NCI-H2107 (cell line): ENCODE data around the gene NKD1.

Experiments
- DNase-seq: peaks from one replicate; lab custom pipeline; 2025; lab: John Stamatoyannopoulos, UW

The NKD1 gene

DNA sequence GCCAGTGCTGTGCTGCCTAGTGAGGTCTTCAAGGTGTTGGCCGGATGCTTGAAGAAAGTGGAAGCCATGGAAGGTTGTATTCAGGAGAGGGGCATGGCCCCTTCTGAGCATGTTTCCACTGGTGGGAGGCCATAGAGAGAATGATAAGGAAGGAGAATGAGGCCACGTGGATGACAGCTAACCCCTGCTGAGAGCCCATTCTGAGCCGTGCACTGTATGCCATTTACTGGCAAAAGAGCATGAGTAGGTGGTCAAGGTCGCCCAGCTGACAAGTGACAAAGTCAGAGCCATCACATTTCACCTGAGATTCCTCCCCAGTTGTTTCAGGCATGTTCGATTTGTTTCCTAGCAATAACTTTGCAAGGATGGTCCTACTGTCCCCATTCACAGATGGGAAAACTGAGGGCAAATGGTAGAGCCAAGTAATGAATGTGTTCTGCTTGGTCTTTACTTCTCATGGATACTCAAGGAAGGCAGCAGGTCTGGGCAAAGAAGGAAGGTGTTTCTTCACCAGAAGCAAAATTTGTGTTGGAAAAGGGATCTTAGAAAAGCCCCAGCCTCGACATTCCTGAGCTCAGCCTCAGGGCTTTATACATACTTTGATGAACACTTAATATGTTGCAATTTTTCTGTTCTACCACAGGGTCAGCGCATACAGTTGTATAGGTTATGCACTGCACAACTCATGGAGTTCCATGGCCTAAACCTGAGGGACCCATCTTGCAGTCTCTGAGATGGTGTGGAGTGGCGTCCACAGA lies 10.5 kb upstream of the NKD1 start:
- DNase-seq, result no peak

DNA sequence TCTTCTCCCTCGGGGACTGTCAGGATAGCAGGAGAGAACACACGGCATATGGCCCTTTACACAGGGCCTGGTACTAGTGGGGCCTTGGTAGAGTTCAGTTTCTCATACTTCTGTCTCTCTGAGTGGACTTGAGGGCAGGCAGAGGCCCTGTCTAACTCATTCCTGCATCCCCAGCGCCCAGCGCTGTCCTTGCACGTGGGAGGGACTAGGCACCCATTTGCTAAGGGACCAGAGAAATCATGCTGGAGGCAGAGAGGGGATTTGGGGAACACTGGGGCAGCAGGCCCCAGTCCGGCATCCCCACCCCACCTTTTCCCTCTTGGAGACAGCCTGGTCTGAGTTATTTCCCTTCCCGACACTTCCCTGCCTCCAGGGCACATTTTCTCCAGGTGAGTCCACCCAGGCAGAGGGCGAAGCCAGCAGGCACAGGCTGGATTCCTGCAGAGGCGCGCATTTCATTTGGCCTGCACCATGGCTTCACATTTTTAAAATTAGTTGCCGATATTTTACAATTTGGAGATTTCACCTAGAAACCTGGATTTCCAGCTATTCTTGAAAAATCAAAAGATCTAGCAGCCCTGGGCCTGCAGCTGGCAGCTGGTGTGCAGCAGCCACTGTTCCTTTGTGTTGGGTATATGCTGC lies 9.7 kb upstream of the NKD1 start:
- DNase-seq, result no peak

DNA sequence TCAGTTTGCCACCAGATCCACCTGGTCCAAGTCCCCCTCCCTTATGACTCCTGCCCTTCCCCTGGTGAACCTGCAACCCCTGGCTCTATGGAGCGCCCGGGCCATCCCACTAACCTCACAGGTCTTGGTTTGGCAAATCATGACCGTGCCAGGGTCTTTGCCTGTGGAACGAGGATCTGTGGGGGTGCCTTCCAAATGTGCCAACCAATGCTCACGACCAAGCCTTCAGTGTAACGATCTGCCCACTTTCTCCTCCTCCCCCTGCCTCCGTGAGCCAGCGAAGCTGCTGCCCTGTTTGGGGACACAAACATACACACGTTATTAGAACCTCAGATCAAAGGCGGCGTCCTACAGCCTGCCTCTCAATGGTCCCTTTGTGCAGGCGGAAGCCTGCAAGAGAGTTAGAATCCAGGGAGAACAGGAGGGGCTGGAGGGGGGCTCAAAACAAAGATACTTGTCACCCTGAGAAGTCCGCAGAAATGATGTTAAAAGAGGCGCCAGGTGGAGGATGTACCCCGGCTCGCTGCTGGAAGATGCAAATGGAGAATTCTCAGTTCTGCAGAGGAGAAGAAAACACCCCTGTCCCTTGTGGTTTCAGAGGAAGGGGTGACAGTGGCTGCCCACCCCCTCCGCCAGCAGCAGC lies 9.0 kb upstream of the NKD1 start:
- no peak for DNase-seq

DNA sequence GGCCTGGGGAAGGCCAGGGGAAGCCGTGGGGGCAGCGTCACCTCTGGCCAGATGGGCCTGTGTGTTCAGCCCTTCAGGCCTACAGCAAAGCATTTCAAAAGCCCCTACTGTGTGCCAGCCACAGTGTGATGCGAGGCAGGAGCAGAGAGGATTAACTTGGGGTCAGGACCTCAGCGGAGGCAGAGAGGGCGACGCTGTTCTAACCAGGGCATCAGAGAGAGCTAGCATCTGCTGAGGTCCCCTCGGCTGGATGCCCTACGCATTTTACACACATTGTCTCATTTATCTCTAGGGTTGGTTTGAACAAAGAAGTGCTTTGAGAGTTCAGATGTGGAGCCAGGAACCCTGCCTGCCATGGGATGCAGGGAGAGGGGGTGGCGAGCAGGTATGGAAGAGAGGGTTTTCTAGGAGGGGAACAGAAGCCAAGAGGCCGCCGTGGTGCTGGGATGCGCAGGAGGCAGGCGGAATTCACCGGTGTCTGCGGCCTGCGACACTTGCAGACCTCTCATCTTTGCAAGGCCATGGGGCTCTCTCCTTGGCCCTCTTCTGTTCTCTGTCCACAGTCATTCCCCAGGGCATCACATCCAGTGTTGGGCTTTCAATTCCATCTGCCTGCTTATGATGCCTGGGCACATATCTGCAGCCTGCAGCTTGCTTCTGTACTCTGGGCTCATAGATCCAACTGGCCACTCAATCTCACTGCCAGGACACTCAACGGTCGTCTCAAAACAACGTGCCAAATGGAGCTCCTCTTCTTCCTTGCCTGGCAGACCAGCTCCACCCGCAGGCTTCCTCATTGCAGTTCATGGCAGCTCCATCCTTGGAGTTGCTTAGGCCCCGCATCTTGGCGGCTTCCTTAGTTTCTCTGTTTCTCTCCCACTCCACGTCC lies 8.1 kb upstream of the NKD1 start:
- DNase-seq, result no peak

DNA sequence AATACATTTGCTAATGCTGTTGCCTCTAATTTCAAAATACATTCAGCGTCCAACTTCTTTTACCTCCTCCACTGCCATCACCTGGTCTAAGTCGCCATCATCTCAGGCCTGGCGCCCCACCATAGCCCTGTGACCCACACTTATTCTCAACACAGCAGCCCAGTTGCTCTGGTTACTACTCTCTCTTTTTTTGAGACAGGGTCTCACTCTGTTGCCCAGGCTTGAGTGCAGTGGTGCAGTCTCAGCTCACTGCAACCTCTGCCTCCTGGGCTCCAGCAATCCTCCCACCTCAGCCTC lies 7.5 kb upstream of the NKD1 start:
- DNase-seq, result no peak

DNA sequence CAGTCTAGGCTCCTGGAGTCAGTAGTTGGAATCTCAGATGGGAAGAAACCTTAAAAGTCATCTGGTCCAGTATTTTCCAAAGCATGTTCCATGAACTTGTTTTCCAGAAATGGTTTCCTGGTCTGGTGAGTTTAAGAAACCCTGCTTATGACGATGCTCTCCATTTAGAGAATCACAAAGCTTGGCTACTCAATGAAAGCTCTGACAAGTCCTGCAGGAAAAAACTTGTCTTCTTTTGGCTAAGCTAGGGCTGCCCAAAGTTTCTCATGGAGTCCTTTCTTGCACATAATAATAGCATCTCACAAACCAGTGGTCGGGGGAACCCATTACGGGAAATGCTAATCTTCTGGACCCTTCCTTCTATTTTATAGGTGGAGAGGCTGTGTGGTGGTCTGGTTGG lies 5.5 kb upstream of the NKD1 start:
- no peak for DNase-seq

DNA sequence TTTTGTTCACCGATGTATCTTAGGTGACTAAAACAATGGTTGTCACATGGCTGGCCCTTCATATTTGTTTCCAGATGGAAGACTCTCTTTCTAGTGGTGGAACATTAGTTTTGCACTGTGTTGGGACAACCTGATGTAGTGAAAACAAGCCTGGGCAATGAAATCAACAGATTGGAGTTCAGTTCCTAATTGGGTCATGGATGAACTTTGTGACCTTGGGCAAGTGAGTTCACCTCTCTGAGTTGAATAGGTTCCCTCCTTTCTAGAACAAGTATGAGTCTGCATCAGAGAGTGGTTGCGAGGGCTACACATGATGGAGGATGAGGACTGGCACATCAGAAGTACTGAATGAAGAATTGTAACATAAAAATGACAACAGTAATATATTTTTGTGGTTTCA lies 2.1 kb upstream of the NKD1 start:
- no peak for DNase-seq

DNA sequence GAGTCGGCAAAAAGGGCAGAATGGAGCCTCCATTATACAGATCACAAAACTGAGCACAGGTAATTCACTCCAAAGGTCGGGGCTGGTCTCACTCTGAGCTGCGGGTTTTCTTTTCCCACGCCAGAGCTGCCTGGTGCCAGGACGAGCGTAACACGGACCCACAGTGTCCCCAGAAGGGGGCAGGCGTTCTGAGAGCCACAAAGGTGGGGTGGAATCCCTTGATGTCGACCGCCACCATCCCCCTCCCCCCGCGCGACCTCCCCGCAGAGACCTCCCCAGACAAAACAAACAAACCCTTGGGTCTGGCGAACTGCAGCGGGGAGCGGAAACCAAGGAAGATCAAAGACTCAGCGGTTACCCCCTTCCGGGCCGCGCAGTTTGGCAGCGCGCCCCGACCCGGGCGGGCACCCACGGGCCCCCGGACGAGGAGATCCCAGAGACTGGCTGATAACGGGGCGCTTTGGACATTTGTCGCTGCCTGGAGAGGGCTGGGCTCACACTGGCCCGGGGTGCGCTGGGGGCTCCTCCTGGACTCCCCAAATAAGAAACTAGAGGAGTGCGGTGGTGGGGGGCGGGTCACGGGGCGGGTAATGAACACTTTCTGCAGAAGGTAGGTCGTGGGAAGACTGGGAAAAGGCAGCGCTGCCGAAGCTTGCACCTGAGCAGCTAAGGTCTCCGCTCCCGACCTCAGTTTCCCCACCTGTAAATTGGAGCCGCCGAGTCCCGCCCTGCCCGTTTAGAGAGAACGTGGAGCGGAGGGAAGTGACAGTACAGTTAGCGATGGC lies 664 bp upstream of the NKD1 start:
- no peak for DNase-seq

DNA sequence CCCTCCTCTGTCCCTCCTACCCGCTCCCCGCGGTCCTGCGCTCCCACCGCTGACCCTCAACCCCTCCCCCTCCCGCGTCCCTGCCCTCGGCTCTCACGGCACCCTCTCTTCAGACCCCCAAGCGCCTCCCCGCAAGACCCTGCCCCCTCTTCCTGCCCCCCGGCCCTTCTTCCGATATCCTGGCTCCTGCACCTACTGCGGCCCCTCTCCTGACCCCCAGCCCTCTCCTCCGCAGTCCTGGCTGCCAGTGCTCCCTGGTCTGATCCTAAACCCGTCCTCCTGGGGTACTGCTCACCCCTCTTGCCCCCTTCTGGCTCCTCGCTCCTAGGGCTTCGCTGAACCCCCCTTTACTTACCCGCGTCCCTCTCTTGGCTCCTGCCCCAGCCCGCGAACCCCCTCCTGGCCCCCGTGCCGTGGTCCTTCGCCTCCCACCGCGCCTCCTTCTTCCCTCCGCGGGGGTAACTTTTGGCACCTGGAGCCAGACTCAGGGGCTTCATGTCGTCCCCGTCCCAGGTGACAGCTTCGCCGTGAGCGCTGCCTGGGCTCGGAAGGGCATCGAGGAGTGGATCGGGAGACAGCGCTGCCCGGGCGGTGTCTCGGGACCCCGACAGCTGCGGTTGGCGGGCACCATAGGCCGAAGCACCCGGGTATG lies 839 bp downstream of the NKD1 start:
- no peak for DNase-seq

DNA sequence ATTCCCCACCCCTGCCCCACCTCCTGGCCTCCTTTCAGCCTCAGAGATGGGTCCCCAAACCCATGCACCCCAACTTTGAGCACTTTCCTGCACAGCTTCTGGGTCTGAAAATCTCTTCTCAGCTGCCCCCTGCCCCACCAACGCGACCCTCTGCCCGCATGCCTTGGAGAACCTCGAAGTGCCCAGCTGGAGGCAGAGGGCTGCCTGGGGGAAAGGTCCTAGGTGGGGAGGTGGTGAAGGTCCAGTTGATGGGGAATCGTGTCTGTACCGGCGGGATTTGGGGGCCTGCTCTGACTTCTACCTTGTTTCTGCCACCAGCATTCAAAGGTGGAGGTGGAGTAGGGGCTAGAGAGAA lies 1.3 kb downstream of the NKD1 start:
- DNase-seq, result no peak

DNA sequence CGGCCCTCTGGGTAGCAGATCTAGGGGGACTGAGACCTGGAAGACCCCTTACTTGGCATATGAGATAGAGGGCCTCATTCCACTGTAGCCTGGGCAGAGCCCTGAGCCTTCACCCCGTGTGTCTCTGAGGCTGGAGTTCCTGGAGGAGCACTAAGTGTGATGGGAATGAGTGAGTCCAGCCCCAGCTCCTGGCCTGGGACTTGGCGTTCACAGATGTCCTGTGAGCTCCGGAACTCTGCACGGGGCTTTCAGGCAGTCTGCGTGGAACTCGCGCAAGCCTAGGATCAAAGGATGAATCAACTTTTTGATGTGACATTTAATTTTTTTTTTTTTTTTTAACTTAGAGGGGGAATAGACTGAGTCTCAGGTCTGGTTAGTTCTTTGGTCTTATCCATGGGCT lies 1.8 kb downstream of the NKD1 start:
- DNase-seq, result no peak

DNA sequence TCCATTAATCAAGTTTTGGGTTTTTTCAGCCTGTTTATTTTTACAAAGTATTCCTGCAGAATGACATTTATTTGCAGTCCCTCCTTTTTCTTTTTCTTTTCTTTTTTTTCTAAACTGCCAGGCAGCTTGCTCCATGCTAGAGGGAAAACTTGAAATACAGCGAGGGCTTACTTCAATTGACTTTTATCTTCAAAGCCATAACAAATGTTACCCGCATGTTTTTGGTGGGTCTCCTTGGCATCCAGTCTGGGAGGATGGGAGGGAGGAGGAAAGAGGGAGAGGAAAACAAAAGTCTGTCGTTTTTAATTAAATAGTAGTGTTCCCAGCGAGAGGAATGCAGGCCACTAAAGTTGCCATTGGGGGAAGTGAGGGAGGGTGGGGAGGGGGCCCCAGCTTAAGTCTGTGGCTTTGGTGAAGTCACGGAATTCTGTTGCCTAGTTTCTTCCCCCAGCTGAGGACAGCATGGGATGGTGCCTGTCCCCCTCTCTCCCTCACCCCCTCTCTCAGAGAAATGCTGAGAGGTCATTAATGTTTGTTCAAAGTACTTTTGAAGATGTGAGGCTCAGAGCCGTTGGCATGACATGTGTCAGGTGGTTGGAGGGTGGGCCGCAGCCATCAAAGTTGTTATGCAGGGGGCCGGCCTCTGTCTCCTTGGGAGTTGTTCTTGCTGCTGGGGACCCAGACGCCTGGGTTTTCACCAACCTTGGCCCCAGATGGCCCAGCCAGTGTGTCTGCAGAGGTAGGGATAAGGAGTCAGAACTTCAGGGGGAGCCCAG lies 2.9 kb downstream of the NKD1 start:
- DNase-seq, result no peak

DNA sequence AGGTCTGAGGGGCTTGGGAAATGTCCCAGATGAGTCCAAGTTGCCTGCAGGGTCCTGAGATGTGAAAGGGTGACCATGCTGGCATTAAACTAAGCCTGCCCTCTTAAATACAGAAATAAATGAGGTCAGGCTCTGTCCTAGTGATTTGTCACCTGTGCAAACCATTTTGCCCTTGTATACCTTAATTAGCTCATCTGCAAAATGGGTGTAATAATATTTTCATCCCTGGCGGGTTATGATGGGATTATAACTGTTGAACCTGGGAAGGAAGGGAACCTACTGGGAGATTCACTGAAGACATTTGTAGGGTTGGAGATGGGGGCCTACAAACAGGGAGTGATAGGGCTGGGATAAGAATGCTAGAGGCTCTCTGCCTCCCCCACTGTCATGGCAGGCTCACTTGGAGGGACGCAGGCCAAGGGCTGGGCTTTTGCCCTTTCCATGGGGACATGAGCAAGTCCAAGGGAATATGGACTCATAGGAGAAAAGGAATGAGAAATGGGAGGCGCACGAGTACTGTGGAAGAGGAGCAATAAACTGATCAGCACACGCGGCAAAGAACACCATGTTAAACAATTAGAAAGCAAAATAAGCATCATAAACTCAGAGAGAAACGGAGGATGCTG lies 4.4 kb downstream of the NKD1 start:
- no peak for DNase-seq

DNA sequence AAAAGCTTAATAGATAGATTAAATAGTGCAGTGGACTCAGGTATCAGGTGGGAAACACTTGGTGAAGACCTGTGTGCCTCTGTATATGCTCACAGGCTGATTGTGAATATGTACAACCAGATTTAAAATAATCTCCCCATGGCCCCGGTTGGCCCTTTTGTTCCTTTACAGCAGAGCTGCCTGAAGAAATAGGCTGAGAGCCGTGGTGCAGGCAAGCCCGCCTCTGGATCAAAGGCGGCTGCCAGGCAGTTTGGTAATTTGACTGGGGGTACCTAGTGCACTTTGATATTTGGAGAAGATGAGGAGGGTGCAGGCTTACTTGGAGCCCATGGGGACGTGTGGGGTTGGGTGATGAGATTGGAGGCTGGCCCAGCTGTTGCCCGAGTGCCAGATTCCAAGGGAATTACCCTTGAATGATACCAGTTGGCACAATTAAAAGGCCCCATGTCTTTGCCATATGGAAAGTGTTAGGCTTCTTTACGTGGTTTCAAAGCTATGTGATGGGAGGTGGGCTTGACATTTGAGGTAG lies 5.0 kb downstream of the NKD1 start:
- no peak for DNase-seq

DNA sequence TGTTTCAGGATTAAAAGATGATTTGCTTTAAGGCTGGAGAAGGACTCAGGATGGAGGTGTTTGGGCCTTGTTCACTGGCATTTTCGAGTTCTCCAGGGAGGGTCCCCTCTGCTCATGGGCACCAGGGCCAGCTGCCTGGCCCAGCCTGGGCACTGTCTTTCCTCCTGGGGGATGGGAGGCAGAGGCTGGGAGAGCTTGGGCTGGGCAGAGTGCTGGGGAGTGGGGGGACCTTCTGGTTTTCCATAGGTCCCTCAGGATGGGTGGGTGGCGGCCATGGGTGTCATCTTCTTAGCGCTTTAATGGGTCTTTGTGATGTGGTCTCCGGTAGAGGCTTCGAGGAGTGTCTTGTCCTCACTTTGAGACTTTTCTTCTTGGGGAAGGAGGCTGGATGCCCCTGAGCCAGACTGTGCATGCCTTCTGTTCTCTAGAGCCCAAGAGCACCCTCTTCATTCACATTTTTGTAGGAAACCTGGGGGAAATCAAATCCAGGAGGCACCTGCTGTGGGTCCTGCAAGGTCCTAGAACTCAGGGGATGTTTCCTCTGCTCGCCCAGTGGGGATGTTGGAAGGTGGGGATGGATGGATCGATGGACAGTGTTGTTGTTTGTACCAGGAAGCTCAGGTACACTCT lies 5.7 kb downstream of the NKD1 start:
- no peak for DNase-seq

DNA sequence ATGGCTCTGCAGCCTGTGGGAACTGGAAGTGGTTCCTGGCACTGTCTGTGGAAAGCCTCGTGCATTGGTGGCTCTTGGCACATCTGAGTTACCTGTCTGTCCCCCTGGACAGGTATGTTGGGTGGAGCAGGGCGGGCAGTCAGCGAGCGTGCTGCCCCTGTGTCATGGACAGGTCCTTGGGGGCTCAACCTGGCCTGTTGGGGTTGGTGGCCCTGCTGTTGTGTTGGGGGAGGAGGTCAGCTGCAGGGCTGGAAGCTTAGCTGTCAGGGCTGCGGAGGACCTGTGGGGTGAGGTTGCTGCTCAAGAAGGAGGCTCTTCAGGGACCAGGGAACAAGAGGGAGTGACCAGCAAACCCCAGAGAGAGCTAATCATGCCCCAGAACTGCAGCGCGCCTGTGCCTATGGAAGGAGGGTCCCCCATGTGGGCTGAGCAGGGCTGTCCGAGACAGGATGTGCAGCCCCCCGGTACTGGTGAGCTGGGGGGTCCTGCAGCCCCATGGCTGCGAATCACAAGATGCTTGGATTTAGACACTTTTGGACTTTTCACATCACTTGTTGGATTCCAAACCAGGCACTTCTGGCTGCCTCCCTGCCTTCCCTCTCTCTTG lies 7.2 kb downstream of the NKD1 start:
- no peak for DNase-seq

DNA sequence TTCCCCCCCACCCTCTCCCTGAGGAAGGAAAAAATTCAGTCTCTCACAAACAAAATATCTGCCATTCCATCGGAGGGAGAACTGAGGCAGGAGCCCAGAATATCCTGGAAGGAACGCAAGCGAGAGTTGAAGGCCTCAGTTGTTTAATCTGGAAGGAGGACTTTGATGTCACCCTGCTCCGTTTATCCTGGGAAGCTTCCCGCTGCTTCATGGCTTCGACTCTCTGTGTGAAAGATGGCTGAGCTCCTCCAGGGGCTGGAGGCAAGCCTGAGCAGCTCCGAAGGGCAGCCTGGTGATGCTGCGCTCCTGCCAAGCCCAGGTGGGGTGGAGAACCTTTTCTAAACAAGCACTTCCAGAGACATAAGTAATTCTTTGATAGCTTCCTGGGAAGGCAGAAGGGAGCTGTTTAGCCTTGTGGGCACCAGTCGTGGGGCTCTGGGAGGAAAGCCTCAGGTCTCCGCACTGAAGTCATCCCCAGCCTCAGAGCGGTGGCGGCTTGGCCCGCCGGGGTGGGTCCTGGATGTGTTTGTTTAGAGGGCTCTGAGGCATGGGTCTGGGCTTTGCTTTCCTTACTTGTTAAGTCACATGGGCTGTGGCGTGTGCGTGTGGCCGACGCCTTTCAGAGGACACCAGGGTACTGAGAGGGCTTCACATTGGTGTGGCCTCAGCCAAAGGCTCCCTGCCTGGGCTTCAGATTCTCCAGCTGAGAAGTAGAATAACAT lies 7.9 kb downstream of the NKD1 start:
- DNase-seq, result no peak

DNA sequence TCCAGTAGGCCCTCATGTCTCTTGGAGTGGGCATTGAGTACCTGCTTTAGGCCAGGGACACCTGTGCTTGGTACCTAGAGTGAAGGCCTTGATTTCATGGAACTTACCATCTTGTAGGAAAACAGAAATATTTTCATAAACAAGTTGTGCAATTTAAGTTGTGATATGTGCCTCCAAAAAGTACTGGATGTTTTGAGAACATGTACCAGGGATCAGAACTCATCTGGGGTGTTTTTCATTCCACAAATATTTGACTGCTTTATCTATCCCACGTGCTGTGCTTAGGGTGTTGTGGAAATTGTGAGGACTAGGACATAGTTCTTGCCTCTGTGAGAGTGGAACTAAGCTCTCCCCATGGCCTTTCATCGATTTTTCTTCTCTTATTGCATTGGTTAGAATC lies 8.8 kb downstream of the NKD1 start:
- DNase-seq, result no peak
